PC-9 (cell line): ENCODE measurements around the gene ARMH4. TPM values are rescaled to one million over a fixed set of nuclear protein-coding genes. Genes with fewer than 3 reads are reported as not detected.

Experiments
- BruUV-seq: library from RNA; stranded (reverse); fragments of 400-500 nt; replicated peaks from 2 replicates; lab custom pipeline; 2021; lab: Mats Ljungman, UMichigan
- CTCF ChIA-PET: fragments of 300-600 bp; sonication (Branson Sonifier 250); formaldehyde crosslinking; loops from one replicate; lab custom pipeline; 2022; ENCODE audit warnings: antibody characterized with exemption; lab: Charles Lee
- POLR2A ChIA-PET: fragments of 300-600 bp; sonication (Branson Sonifier 250); formaldehyde crosslinking; loops from one replicate; lab custom pipeline; 2022; ENCODE audit warnings: antibody characterized with exemption; ENCODE audit not compliant: unreplicated experiment; lab: Charles Lee
- DNase-seq, 2 experiments: peaks; one replicate each; pipeline versions ENCODE4 v3.0.0 to v3.0.0-alpha.2; 2015 to 2022; ENCODE audit warnings: mixed read lengths in 1 of 2
- H2AFZ ChIP-seq: fragments of 200-600 bp; sonication (generic); 2 replicates; pipeline ENCODE4 v1.8.1; 2017; ENCODE audit warnings: antibody characterized with exemption
- H3F3A ChIP-seq: fragments of 200-600 bp; sonication (generic); 2 replicates; pipeline ENCODE4 v1.8.1; 2017; ENCODE audit warnings: antibody characterized with exemption, mild to moderate bottlenecking, low read depth; ENCODE audit not compliant: insufficient read depth
- H3K27ac ChIP-seq: fragments of 200-600 bp; sonication (generic); 2 replicates; pipeline ENCODE4 v1.6.1; 2016; ENCODE audit warnings: mixed run types
- H3K27me3 ChIP-seq: fragments of 200-600 bp; sonication (generic); 2 replicates; pipeline ENCODE4 v1.6.1; 2016; ENCODE audit warnings: low read depth, mixed run types; ENCODE audit not compliant: insufficient read depth
- H3K36me3 ChIP-seq: fragments of 200-600 bp; sonication (generic); 2 replicates; pipeline ENCODE4 v1.6.1; 2016; ENCODE audit warnings: low read depth, mixed run types
- H3K4me1 ChIP-seq: fragments of 200-600 bp; sonication (generic); replicated peaks from 2 replicates; pipeline ENCODE4 v1.6.1; 2016; ENCODE audit warnings: mixed run types; ENCODE audit not compliant: insufficient read depth
- H3K4me2 ChIP-seq: fragments of 200-600 bp; sonication (generic); 2 replicates; pipeline ENCODE4 v1.6.1; 2017; ENCODE audit warnings: mixed run types
- H3K4me3 ChIP-seq: fragments of 200-600 bp; sonication (generic); 2 replicates; pipeline ENCODE4 v1.6.1; 2016; ENCODE audit warnings: mixed run types
- H3K79me2 ChIP-seq: fragments of 200-600 bp; sonication (generic); 2 replicates; pipeline ENCODE4 v1.6.1; 2017; ENCODE audit warnings: low read depth, mixed run types
- H3K9me2 ChIP-seq: fragments of 200-600 bp; sonication (generic); 2 replicates; pipeline ENCODE4 v1.8.1; 2017; ENCODE audit warnings: mild to moderate bottlenecking; ENCODE audit not compliant: insufficient read depth
- H3K9me3 ChIP-seq: fragments of 200-600 bp; sonication (generic); 2 replicates; pipeline ENCODE4 v1.8.1; 2016; ENCODE audit warnings: low read depth; ENCODE audit not compliant: insufficient read depth
- H4K20me1 ChIP-seq: fragments of 200-600 bp; sonication (generic); 2 replicates; pipeline ENCODE4 v1.8.1; 2017; ENCODE audit not compliant: insufficient read depth
- CTCF ChIP-seq: fragments of 200-600 bp; sonication (generic); conservative IDR thresholded peaks from 2 replicates; pipeline ENCODE4 v1.6.1; 2017; ENCODE audit warnings: mixed run types, antibody characterized with exemption, mild to moderate bottlenecking, moderate library complexity
- EZH2 ChIP-seq: fragments of 200-600 bp; sonication (generic); IDR thresholded peaks from 2 replicates; pipeline ENCODE4 v1.8.0; 2017; ENCODE audit warnings: antibody characterized with exemption, low read depth
- intact Hi-C: fragments of 100-400 bp; cut with micrococcal nuclease; formaldehyde crosslinking; loops from one replicate; pipeline ENCODE4 v1.10.0; 2022; ENCODE audit not compliant: unreplicated experiment
- total RNA-seq: library from RNA; stranded (reverse); gene quantifications from 2 replicates; pipeline ENCODE4 v1.2.3, GENCODE V29; 2021

Gene ARMH4
- total RNA-seq, 1 experiment from 2014 or later, result not detected

GRCh38 chr14:57970594-57970993 lies 181.4 kb downstream of the ARMH4 start:
- H3K27ac ChIP-seq, result no peak overlapping the region
- no peaks in the 10 kb centered on the region; the same call in 1 of the 2 replicates for H3K27me3 ChIP-seq
- no peaks in the 10 kb centered on the region for H4K20me1 ChIP-seq
- CTCF ChIA-PET, result no interaction called here
- H2AFZ ChIP-seq, result no peak overlapping the region
- no peaks in the 10 kb centered on the region for H3K79me2 ChIP-seq
- H3K4me3 ChIP-seq, result no peak overlapping the region
- no peak overlapping the region for H3K4me2 ChIP-seq
- POLR2A ChIA-PET, result no interaction called here
- TF ChIP-seq EZH2, result no peak
- no peak for TF ChIP-seq CTCF
- H3F3A ChIP-seq, result no peaks in the 10 kb centered on the region
- no peak for DNase-seq
- no peaks in the 10 kb centered on the region for H3K9me2 ChIP-seq
- intact Hi-C loops, result no loop called here
- no peaks in the 10 kb centered on the region for H3K4me1 ChIP-seq
- no peaks in the 10 kb centered on the region for H3K36me3 ChIP-seq
- no peaks in the 10 kb centered on the region for H3K9me3 ChIP-seq
- no TSS peak for BruUV-seq

- Histone ChIP-seq H3K9me2 (no peaks in the 10 kb centered on the region), H3K4me2 (no peak overlapping the region), H3K27ac (no peak overlapping the region), H2AFZ (no peak overlapping the region), H3K4me3 (no peak overlapping the region), H3K27me3 (no peaks in the 10 kb centered on the region; the same call in 1 of the 2 replicates), H3K9me3 (no peaks in the 10 kb centered on the region), H3K36me3 (no peaks in the 10 kb centered on the region), H4K20me1 (no peaks in the 10 kb centered on the region), H3F3A (no peaks in the 10 kb centered on the region), H3K4me1 (no peaks in the 10 kb centered on the region), H3K79me2 (no peaks in the 10 kb centered on the region)
- intact Hi-C loops, result no loop called here
- ChIA-PET POLR2A (no interaction called here), CTCF (no interaction called here)
- TF ChIP-seq EZH2, result no peak
- TF ChIP-seq CTCF, result no peak
- DNase-seq, result no peak
- no TSS peak for BruUV-seq
These were observed 181.8 kb downstream of the ARMH4 start for GRCh38 chr14:57970175-57970574.

GRCh38 chr14:57963071-57963470 lies 188.9 kb downstream of the ARMH4 start:
- CTCF ChIA-PET, result no interaction called here
- H3K36me3 ChIP-seq, result no peaks in the 10 kb centered on the region
- no peak overlapping the region for H3K4me2 ChIP-seq
- no peaks in the 10 kb centered on the region for H3K9me3 ChIP-seq
- no peaks in the 10 kb centered on the region for H3K4me1 ChIP-seq
- no peaks in the 10 kb centered on the region for H3K9me2 ChIP-seq
- no TSS peak for BruUV-seq
- no peak overlapping the region for H3K27ac ChIP-seq
- no peak for DNase-seq
- H2AFZ ChIP-seq, result no peak overlapping the region
- H3K79me2 ChIP-seq, result no peaks in the 10 kb centered on the region
- no peak for TF ChIP-seq EZH2
- TF ChIP-seq CTCF, result no peak
- no peak overlapping the region for H3K4me3 ChIP-seq
- intact Hi-C loops, result no loop called here
- no peaks in the 10 kb centered on the region for H3F3A ChIP-seq
- peaks cover 48% of the 10 kb centered on the region for H3K27me3 ChIP-seq
- no peaks in the 10 kb centered on the region for H4K20me1 ChIP-seq
- POLR2A ChIA-PET, result no interaction called here
